H1 (cell line): ENCODE results near the gene ZNF641.

Experiments
- CBX5 ChIP-seq: fragments of 300-800, 300-1000 bp; sonication (generic); IDR thresholded peaks from 2 replicates; pipeline ENCODE4 v1.7.1; 2016; ENCODE audit warnings: antibody characterized with exemption, low read length, low read depth
- CBX8 ChIP-seq: fragments of 300-800, 300-1000 bp; sonication (generic); IDR thresholded peaks from 2 replicates; pipeline ENCODE4 v1.7.1; 2016; ENCODE audit warnings: low read depth, low read length, borderline replicate concordance
- CTBP2 ChIP-seq: IDR thresholded peaks from 2 replicates; pipeline ENCODE4 v1.7.0; 2011; ENCODE audit warnings: borderline replicate concordance, mild to moderate bottlenecking, moderate library complexity, mixed read lengths, low read length; ENCODE audit not compliant: insufficient read depth, insufficient read length
- CTCF ChIP-seq, 3 experiments: IDR thresholded peaks; 1 replicate in 2 of 3; 2 replicates in 1 of 3; pipeline versions ENCODE4 v1.5.1 to v1.6.1; 2011; ENCODE audit warnings: low read length in 3 of 3, mild to moderate bottlenecking in 3 of 3, inconsistent platforms in 2 of 3, low read depth in 1 of 3, moderate library complexity in 1 of 3; ENCODE audit not compliant: insufficient read depth in 1 of 3; ENCODE audit errors: control extremely low read depth in 1 of 3
- E2F6 ChIP-seq: IDR thresholded peaks from 2 replicates; pipeline ENCODE4 v1.6.1; 2012; ENCODE audit warnings: inconsistent platforms
- JUND ChIP-seq: IDR thresholded peaks from 2 replicates; pipeline ENCODE4 v1.6.1; 2011; ENCODE audit warnings: mild to moderate bottlenecking, improper control_type of control experiment, low read length
- POLR2AphosphoS5 ChIP-seq: IDR thresholded peaks from 2 replicates; pipeline ENCODE4 v1.6.1; 2011; ENCODE audit warnings: low read depth, low read length
- RAD21 ChIP-seq, 2 experiments: IDR thresholded peaks in 1 of 2; conservative IDR thresholded peaks in 1 of 2; 2 replicates each; pipeline ENCODE4 v1.6.1; 2011; ENCODE audit warnings: low read depth in 2 of 2, low read length in 2 of 2, improper control_type of control experiment in 1 of 2, inconsistent platforms in 1 of 2, mild to moderate bottlenecking in 1 of 2, moderate library complexity in 1 of 2
- RFX5 ChIP-seq: IDR thresholded peaks from 2 replicates; pipeline ENCODE4 v1.6.1; 2011; ENCODE audit warnings: low read depth, low read length, improper control_type of control experiment, borderline replicate concordance
- SIRT6 ChIP-seq: IDR thresholded peaks from one replicate; pipeline ENCODE4 v1.7.1; 2012; ENCODE audit warnings: low read length, inconsistent platforms
- TBP ChIP-seq: IDR thresholded peaks from 2 replicates; pipeline ENCODE4 v1.6.1; 2011; ENCODE audit warnings: low read depth, low read length, improper control_type of control experiment
- YY1 ChIP-seq: IDR thresholded peaks from 2 replicates; pipeline ENCODE4 v1.6.1; 2011; ENCODE audit warnings: low read depth, mild to moderate bottlenecking, low read length

- TF ChIP-seq CTCF (IDR thresholded peaks at IDR 0.05; ENCODE audit: control extremely low read depth in 1 of 3, insufficient read depth in 1 of 3, low read depth in 1 of 3, low read length in 3 of 3), result no peak
- TF ChIP-seq RFX5, result no peak
- TF ChIP-seq CBX5, result no peak
- no peak for TF ChIP-seq CBX8
- no peak for TF ChIP-seq TBP
- no peak for TF ChIP-seq E2F6
- no peak for TF ChIP-seq YY1
- no peak for TF ChIP-seq SIRT6
- no peak for TF ChIP-seq RAD21 (IDR thresholded peaks at IDR 0.05 in 1 of 2, conservative IDR thresholded peaks at IDR 0.05 in 1 of 2; ENCODE audit: low read depth in 2 of 2, low read length in 2 of 2)
- no peak for TF ChIP-seq POLR2AphosphoS5
- TF ChIP-seq JUND, result no peak
- TF ChIP-seq CTBP2, result no peak
Measured at GRCh38 chr12:48352157-48352760, 1.5 kb upstream of the ZNF641 start.
